ENCODE results near the gene TMEM151B.

Gene TMEM151B

GRCh38 chr6:44250718-44251123 is 19.5 kb upstream of the TMEM151B start:
- DNase-seq (ENCODE audit: low spot score): no peak

GRCh38 chr6:44251576-44252524 is 18.4 kb upstream of the TMEM151B start:
- DNase-seq (ENCODE audit: low spot score): no peak

GRCh38 chr6:44253307-44254101 is 16.7 kb upstream of the TMEM151B start:
- peak; percentile 43 for DNase-seq (ENCODE audit: low spot score)

GRCh38 chr6:44254191-44255104 is 15.8 kb upstream of the TMEM151B start:
- DNase-seq (ENCODE audit: low spot score): peak; percentile 29

GRCh38 chr6:44255105-44255808 is 15.0 kb upstream of the TMEM151B start:
- peak; percentile 26 for DNase-seq (ENCODE audit: low spot score)

GRCh38 chr6:44255871-44256774 is 14.1 kb upstream of the TMEM151B start:
- DNase-seq (ENCODE audit: low spot score): peak; percentile 39

GRCh38 chr6:44256775-44257024 is 13.6 kb upstream of the TMEM151B start:
- no peak for DNase-seq (ENCODE audit: low spot score)

GRCh38 chr6:44257025-44257752 is 13.1 kb upstream of the TMEM151B start, which contains the start of gene SLC35B2:
Gene SLC35B2, minus strand, starts transcription at chr6:44257528. Its CDS starts 118 bp downstream, at chr6:44257410.
- DNase-seq (ENCODE audit: low spot score): peak; percentile 79

GRCh38 chr6:44257753-44258324 is 12.4 kb upstream of the TMEM151B start:
- DNase-seq (ENCODE audit: low spot score): no peak

GRCh38 chr6:44258325-44258863 is 11.9 kb upstream of the TMEM151B start:
- no peak for DNase-seq (ENCODE audit: low spot score)

GRCh38 chr6:44258921-44259320 is 11.3 kb upstream of the TMEM151B start:
- no peak for DNase-seq (ENCODE audit: low spot score)

GRCh38 chr6:44260011-44260410 is 10.2 kb upstream of the TMEM151B start:
- no peak for DNase-seq (ENCODE audit: low spot score)

GRCh38 chr6:44260451-44261297 is 9.6 kb upstream of the TMEM151B start:
- DNase-seq (ENCODE audit: low spot score): no peak

- no peak for DNase-seq (ENCODE audit: low spot score)
Observed at GRCh38 chr6:44261581-44261980, 8.7 kb upstream of the TMEM151B start.

- no peak for DNase-seq (ENCODE audit: low spot score)
Observed at GRCh38 chr6:44262467-44263353, 7.5 kb upstream of the TMEM151B start.

GRCh38 chr6:44263354-44264100 is 6.7 kb upstream of the TMEM151B start:
- no peak for DNase-seq (ENCODE audit: low spot score)
